ENCODE data around the gene SEPTIN12.
"Not testable (repeated sequence)": the region's sequence is repeated elsewhere in the genome, so short reads cannot be mapped to it uniquely, and the experiment has no call there.

DNA sequence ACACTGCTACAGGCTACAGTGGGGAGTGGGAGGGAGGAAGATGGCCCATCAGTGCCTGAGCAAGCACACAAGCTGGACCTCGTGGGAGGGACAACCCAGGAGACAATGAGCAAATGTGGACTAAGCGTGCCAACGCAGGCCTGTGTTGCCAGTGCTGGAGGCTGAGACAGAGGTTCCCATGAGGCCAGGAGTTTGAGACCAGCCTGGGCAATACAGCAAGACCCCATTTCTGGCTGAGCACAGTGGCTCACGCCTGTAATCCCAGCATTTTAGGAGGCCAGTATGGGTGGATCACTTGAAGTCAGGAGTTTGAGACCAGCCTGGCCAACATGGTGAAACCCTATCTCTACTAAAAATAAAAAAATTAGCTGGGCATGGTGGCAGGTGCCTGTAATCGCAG is 49.8 kb downstream of the SEPTIN12 start:
- TF ChIP-seq CTCF (IDR thresholded peaks at IDR 0.05); SIN3A (IDR thresholded peaks at IDR 0.05; ENCODE audit: borderline replicate concordance, insufficient read depth, low read depth, low read length): not testable (repeated sequence)

All from Panc1 (cell line).